GF-D8 (cell line): Measurements from ENCODE around the gene ASB8.
A peak's percentile ranks its signal among the peaks of the same experiment; 100 is the strongest.

Source experiments
- DNase-seq: peaks from one replicate; lab custom pipeline; 2025; lab: John Stamatoyannopoulos, UW

The ASB8 gene

GRCh38 chr12:48157018-48157888, at the start of gene ASB8:
Gene ASB8, minus strand, starts transcription at chr12:48157515. Its CDS starts 4,019 bp downstream, at chr12:48153496.
- peak; percentile 95 for DNase-seq

GRCh38 chr12:48203192-48203591, 45.9 kb upstream of the ASB8 start, which contains the start of gene OR10AD1:
Gene OR10AD1, minus strand, starts transcription at chr12:48203292. Its CDS starts 0 bp downstream, at chr12:48203292.
- no peak for DNase-seq

GRCh38 chr12:48202766-48203165, 45.5 kb upstream of the ASB8 start:
- DNase-seq: no peak

- DNase-seq: no peak
Observed at GRCh38 chr12:48201516-48201915, 44.2 kb upstream of the ASB8 start.

- DNase-seq: no peak
Observed at GRCh38 chr12:48201091-48201490, 43.8 kb upstream of the ASB8 start.

- no peak for DNase-seq
Observed at GRCh38 chr12:48199774-48200221, 42.5 kb upstream of the ASB8 start.

GRCh38 chr12:48198985-48199384, 41.7 kb upstream of the ASB8 start:
- DNase-seq: no peak

GRCh38 chr12:48198672-48198971, 41.3 kb upstream of the ASB8 start:
- DNase-seq: no peak

- DNase-seq: peak; percentile 83
Observed at GRCh38 chr12:48197971-48198671, 40.8 kb upstream of the ASB8 start.

- no peak for DNase-seq
Observed at GRCh38 chr12:48197549-48197970, 40.2 kb upstream of the ASB8 start.

- no peak for DNase-seq
Observed at GRCh38 chr12:48194799-48195201, 37.5 kb upstream of the ASB8 start.

- no peak for DNase-seq
Observed at GRCh38 chr12:48193623-48194022, 36.3 kb upstream of the ASB8 start.

GRCh38 chr12:48192861-48193260, 35.5 kb upstream of the ASB8 start:
- DNase-seq: no peak

GRCh38 chr12:48191096-48191495, 33.8 kb upstream of the ASB8 start:
- no peak for DNase-seq

- DNase-seq: peak; percentile 7
Observed at GRCh38 chr12:48189331-48190125, 32.2 kb upstream of the ASB8 start.

- no peak for DNase-seq
Observed at GRCh38 chr12:48187916-48188695, 30.8 kb upstream of the ASB8 start.

- DNase-seq: no peak
Observed at GRCh38 chr12:48185181-48185919, 28.0 kb upstream of the ASB8 start.

- DNase-seq: no peak
Observed at GRCh38 chr12:48184549-48184922, 27.2 kb upstream of the ASB8 start.

- DNase-seq: no peak
Observed at GRCh38 chr12:48183876-48184548, 26.7 kb upstream of the ASB8 start.
